BE2C (cell line): ENCODE data around the gene USP54.

Experiments
- DNase-seq: peaks from one replicate; pipeline ENCODE4 v3.0.0-alpha.2; 2020
- H3K27me3 ChIP-seq: fragments of 250-450 bp; sonication (Bioruptor Pico); 2 replicates; pipeline ENCODE4 v1.5.1; 2020; ENCODE audit warnings: mild to moderate bottlenecking
- H3K36me3 ChIP-seq: fragments of 250-450 bp; sonication (Bioruptor Pico); 2 replicates; pipeline ENCODE4 v1.5.1; 2020; ENCODE audit warnings: mild to moderate bottlenecking
- H3K4me1 ChIP-seq: fragments of 250-450 bp; sonication (Bioruptor Pico); 2 replicates; pipeline ENCODE4 v1.5.1; 2020
- H3K4me3 ChIP-seq: 2 replicates; pipeline ENCODE4 v1.5.1; 2011; ENCODE audit warnings: low read depth, low read length
- H3K9me3 ChIP-seq: fragments of 250-450 bp; sonication (Bioruptor Pico); 2 replicates; pipeline ENCODE4 v1.5.1; 2020
- TF ChIP-seq, protein P1 (sequence below): IDR thresholded peaks from 2 replicates; pipeline ENCODE4 v1.5.1; 2012; ENCODE audit warnings: mild to moderate bottlenecking, low read depth, low read length

USP54 gene

DNA sequence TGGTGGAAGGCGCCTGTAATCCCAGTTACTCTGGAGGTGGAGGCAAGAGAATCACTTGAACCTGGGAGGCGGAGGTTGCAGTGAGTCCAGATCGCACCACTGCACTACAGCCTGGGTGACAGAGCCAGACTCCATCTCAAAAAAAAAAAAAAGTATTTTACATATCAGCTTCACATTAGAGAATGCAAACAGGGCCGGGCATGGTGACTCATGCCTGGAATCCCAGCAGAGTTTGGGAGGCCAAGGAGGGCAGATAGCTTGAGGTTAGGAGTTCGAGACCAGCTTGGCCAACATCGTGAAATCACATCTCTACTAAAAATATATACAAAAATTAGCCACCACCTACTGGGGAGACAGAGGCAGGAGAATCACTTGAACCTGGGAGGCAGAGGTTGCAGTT lies 31.6 kb downstream of the USP54 start:
- Histone ChIP-seq H3K36me3 (no peaks in the 10 kb centered on the region), H3K27me3 (no peaks in the 10 kb centered on the region), H3K4me3 (no peak overlapping the region), H3K4me1 (no peaks in the 10 kb centered on the region), H3K9me3 (no peaks in the 10 kb centered on the region)
- DNase-seq: no peak
- TF ChIP-seq, protein P1, sequence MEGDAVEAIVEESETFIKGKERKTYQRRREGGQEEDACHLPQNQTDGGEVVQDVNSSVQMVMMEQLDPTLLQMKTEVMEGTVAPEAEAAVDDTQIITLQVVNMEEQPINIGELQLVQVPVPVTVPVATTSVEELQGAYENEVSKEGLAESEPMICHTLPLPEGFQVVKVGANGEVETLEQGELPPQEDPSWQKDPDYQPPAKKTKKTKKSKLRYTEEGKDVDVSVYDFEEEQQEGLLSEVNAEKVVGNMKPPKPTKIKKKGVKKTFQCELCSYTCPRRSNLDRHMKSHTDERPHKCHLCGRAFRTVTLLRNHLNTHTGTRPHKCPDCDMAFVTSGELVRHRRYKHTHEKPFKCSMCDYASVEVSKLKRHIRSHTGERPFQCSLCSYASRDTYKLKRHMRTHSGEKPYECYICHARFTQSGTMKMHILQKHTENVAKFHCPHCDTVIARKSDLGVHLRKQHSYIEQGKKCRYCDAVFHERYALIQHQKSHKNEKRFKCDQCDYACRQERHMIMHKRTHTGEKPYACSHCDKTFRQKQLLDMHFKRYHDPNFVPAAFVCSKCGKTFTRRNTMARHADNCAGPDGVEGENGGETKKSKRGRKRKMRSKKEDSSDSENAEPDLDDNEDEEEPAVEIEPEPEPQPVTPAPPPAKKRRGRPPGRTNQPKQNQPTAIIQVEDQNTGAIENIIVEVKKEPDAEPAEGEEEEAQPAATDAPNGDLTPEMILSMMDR: no peak

DNA sequence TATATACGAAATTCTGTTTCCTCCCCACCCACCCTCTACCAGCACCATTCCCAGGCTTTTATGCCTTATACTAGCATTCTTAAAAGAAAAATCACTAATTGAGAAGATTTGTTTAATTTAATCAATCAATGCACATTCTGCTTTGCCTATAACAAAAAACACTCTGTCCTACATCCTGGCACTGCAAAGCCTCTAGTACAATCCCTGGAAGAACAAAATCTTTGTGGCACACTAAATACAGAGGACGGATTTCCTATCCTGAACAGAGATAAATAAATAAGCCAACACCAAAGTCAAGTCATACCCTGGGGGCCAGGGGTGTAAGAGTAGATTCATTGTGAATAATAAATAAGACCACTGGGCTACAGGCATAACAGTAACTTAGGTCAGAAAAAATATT lies 34.3 kb downstream of the USP54 start:
- H3K4me3 ChIP-seq: no peak overlapping the region
- DNase-seq: no peak
- H3K4me1 ChIP-seq: no peaks in the 10 kb centered on the region
- no peaks in the 10 kb centered on the region for H3K27me3 ChIP-seq
- TF ChIP-seq, protein P1: no peak
- no peaks in the 10 kb centered on the region for H3K9me3 ChIP-seq
- no peaks in the 10 kb centered on the region for H3K36me3 ChIP-seq

DNA sequence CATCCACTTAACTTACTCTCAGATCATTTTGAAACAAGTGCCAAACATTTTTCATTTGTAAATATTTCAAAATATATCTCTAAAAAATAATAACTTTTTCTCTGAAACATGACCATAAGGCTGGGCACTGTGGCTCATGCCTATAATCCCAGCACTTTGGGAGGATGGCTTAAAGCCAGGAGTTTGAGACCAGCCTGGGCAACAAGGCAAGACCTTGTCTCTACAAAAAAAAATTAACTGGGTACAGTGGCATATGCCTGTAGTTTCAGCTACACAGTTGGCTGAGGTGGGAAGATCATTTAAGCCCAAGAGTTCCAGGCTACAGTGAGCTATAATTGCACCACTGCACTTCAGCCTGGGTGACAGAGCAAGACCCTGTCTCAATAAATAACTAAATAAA lies 36.4 kb downstream of the USP54 start:
- Histone ChIP-seq H3K36me3 (no peaks in the 10 kb centered on the region), H3K4me3 (no peak overlapping the region), H3K27me3 (no peaks in the 10 kb centered on the region), H3K9me3 (no peaks in the 10 kb centered on the region), H3K4me1 (no peaks in the 10 kb centered on the region)
- TF ChIP-seq, protein P1: no peak
- no peak for DNase-seq

DNA sequence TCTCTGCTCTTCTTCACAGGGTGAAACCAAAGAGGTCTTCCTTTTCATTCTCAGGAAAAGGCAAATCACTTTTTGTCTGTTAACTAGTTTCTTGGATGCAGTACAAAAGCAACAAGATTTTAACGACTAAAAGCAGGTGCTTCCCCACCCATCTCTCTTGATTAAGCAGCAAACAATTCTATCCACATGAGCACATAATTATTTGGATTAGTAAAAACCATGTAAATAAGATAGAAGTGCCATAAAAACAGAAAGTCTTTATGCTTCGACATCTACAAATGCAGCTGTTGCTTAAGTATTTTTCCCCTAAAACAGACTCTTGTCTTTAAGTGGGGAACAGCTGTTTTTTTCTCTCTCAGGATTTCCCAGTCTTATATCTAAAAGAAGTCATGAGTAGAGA lies 37.4 kb downstream of the USP54 start:
- no peak overlapping the region for H3K4me3 ChIP-seq
- TF ChIP-seq, protein P1: no peak
- no peak for DNase-seq
- H3K9me3 ChIP-seq: no peaks in the 10 kb centered on the region
- H3K36me3 ChIP-seq: no peaks in the 10 kb centered on the region
- no peaks in the 10 kb centered on the region for H3K27me3 ChIP-seq
- no peaks in the 10 kb centered on the region for H3K4me1 ChIP-seq

DNA sequence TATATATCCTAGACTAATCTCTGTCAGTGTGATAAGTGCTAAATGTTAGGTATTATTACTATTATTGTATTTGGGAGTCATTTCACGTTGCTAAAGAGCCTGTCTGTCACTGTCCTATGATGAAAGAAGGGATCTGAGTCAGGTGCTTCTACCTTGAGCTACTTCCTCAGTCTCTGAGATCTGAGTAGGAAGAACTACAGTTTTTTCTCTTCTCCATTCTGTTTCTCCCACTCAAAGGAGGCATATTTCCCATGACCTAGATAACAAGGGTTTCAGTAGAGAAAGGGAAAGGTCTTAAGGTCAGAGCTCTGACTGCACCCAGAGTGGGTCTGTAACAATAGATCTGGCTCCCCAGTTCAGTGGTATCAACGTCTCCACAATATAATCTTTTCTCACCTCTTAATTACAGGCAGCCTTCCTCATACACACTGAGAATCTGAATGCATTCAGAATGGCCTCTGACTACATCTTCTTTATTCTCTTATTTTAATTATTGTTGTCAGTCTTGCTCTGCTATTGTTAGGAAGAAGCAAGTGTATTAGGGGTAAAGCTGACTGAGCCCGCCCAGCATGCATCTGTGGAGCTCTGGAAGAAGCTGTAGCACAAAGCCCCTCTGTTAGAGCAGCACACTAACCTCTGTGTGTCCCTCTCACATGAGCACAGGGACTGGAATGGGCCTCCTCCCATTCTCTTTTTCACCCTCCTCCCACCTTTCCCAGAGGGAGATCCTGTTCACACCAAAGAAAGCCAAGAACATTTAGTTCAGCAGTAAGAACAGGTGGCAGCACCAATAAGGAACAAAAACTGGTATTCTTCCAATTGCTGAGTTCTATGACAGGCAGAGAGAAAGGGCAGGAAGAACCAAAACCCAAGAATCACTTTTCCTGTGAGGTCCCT lies 38.1 kb downstream of the USP54 start:
- Histone ChIP-seq H3K27me3 (no peaks in the 10 kb centered on the region), H3K9me3 (no peaks in the 10 kb centered on the region), H3K36me3 (no peaks in the 10 kb centered on the region), H3K4me3 (no peak overlapping the region), H3K4me1 (no peaks in the 10 kb centered on the region)
- DNase-seq: no peak
- TF ChIP-seq, protein P1: no peak

DNA sequence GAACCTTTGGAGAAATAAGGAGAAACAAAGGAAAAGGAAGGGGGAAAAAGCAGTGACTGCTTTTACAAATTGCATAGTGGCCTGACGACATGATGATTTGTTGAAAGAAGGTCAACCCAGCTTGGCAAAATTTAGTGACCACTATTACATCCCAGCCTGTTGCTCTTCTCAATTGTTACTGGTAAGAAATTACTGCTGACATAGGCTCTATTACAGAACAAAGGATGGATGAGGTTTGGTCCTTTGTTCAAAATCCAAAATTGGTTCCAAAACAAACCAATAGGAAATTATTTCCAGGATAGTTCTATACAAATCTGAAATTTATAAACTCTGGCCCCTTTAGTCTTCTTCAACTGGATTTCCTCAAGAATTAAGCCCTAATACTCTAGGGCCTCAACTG lies 39.6 kb downstream of the USP54 start:
- Histone ChIP-seq H3K4me1 (no peaks in the 10 kb centered on the region), H3K9me3 (no peaks in the 10 kb centered on the region), H3K36me3 (no peaks in the 10 kb centered on the region), H3K4me3 (no peak overlapping the region), H3K27me3 (no peaks in the 10 kb centered on the region)
- DNase-seq: no peak
- TF ChIP-seq, protein P1: no peak
